ENCODE data around the gene DSC3. TPM values are rescaled to one million over a fixed set of nuclear protein-coding genes. Genes with fewer than 3 reads are reported as not detected.

Gene DSC3
- total and polyA plus RNA-seq, 9 of the 15 experiments (the other 6 are each of a cell fraction or from before 2014, with no cell fraction given): 0.01 to 0.40 (median 0.07) TPM

- Histone ChIP-seq H3K4me2 (ENCODE audit: insufficient read depth, low read length) (no peak overlapping the region), H3K4me1 (replicated peaks in 1 of 2; ENCODE audit: control insufficient read depth in 2 of 2, insufficient read depth in 2 of 2, low read length in 2 of 2) (no peaks in the 10 kb centered on the region), H3K79me2 (ENCODE audit: control insufficient read depth, insufficient read depth, low read length) (no peaks in the 10 kb centered on the region), H4K20me1 (replicated peaks; ENCODE audit: control insufficient read depth, insufficient read depth, low read length) (no peaks in the 10 kb centered on the region), H3K27ac (ENCODE audit: extremely low read depth, low read depth, low read length) (no peak overlapping the region), H3K4me3 (no peak overlapping the region), H3K9ac (ENCODE audit: insufficient read depth in 1 of 2, low read depth in 2 of 2, low read length in 2 of 2) (no peak overlapping the region), H3K9me1 (ENCODE audit: control insufficient read depth, insufficient read depth, low read length) (no peaks in the 10 kb centered on the region), H2AFZ (ENCODE audit: low read depth, low read length) (no peak overlapping the region), H3K36me3 (ENCODE audit: control insufficient read depth, insufficient read depth, low read length) (peaks cover 28% of the 10 kb centered on the region; the same call in 2 of the 3 replicates), H3K9me3 (replicated peaks; ENCODE audit: control insufficient read depth, insufficient read depth, low read depth, low read length) (no peaks in the 10 kb centered on the region), H3K27me3 (ENCODE audit: control insufficient read depth in 2 of 2, insufficient read depth in 2 of 2, low read length in 2 of 2) (no peaks in the 10 kb centered on the region)
- no peak for TF ChIP-seq SRF (CRISPR knock-in tag; IDR thresholded peaks at IDR 0.05)
- TF ChIP-seq KAT2B (IDR thresholded peaks at IDR 0.05; ENCODE audit: low read depth, low read length): no peak
- no peak for TF ChIP-seq HNRNPH1 (optimal IDR thresholded peaks at IDR 0.05; ENCODE audit: low read depth, low read length)
- no peak for TF ChIP-seq SMARCA5 (IDR thresholded peaks at IDR 0.05)
- TF ChIP-seq HDAC3 (IDR thresholded peaks at IDR 0.05; ENCODE audit: borderline replicate concordance, partially characterized antibody): no peak
- no peak for TF ChIP-seq SREBF2 (CRISPR knock-in tag; IDR thresholded peaks at IDR 0.05)
- no peak for TF ChIP-seq TCFL5 (CRISPR knock-in tag; conservative IDR thresholded peaks at IDR 0.05)
- no peak for TF ChIP-seq MAFF (IDR thresholded peaks at IDR 0.05; ENCODE audit: low read length)
- TF ChIP-seq MCM2 (IDR thresholded peaks at IDR 0.05; ENCODE audit: low read depth): no peak
- TF ChIP-seq MEF2A (IDR thresholded peaks at IDR 0.05; ENCODE audit: control insufficient read depth, low read depth, low read length): no peak
- no peak for TF ChIP-seq ESRRA (IDR thresholded peaks at IDR 0.05; ENCODE audit: borderline replicate concordance, low read depth)
- BruUV-seq (replicated peaks): no TSS peak
- FAIRE-seq (no peak), ATAC-seq (no peak), DNase-seq (ENCODE audit: extremely low read depth in 1 of 4, low spot score in 3 of 4) (no peak)
- in situ Hi-C loops (cut with MboI): no loop called here
- CTCF ChIA-PET (ENCODE audit: low intra/inter-chr PET ratio): no interaction called here
- POLR2A ChIA-PET: no interaction called here
- 52% methylated on average over 4 of the region's 4 CpGs for WGBS (ENCODE audit: insufficient coverage, low coverage, missing lambda C conversion rate)
- intact Hi-C loops (cut with micrococcal nuclease): no loop called here
Observed at GRCh38 chr18:31072175-31072574, 29.6 kb upstream of the DSC3 start.
